ENCODE data around the gene CFAP73.

DNA sequence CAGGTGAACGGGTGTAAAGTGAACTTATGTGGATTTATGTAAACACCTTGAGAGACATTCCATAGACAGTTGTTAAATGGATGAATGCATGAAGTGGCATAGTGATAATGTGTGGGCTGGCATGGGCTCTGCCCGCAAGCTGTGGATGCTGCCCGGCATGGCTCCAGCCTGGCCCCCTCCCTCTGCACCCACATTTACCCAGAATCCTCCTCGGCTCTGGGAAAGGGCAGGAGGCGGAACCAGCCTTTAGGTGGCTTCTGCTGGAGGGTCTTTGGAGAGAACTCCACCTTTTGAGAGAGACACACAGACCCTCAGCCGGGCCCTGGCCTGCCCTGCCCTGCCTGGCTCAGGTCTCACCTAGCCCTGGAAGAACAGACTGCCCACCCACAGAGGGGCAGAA, 32.6 kb upstream of the CFAP73 start:
- TF ChIP-seq, protein P1, sequence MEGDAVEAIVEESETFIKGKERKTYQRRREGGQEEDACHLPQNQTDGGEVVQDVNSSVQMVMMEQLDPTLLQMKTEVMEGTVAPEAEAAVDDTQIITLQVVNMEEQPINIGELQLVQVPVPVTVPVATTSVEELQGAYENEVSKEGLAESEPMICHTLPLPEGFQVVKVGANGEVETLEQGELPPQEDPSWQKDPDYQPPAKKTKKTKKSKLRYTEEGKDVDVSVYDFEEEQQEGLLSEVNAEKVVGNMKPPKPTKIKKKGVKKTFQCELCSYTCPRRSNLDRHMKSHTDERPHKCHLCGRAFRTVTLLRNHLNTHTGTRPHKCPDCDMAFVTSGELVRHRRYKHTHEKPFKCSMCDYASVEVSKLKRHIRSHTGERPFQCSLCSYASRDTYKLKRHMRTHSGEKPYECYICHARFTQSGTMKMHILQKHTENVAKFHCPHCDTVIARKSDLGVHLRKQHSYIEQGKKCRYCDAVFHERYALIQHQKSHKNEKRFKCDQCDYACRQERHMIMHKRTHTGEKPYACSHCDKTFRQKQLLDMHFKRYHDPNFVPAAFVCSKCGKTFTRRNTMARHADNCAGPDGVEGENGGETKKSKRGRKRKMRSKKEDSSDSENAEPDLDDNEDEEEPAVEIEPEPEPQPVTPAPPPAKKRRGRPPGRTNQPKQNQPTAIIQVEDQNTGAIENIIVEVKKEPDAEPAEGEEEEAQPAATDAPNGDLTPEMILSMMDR (IDR thresholded peaks at IDR 0.05 in 8 of 11, conservative IDR thresholded peaks at IDR 0.05 in 3 of 11): no peak
- no peak for TF ChIP-seq POLR2A (IDR thresholded peaks at IDR 0.05)
